NCI-H510A treated with DMSO at 0.1 percent for 48 hours (cell line): ENCODE measurements around the gene NLRP12.
"Not testable (repeated sequence)": the region's sequence is repeated elsewhere in the genome, so short reads cannot be mapped to it uniquely, and the experiment has no call there.

ENCODE experiments used
- DNase-seq: peaks from one replicate; lab custom pipeline; 2025; lab: John Stamatoyannopoulos, UW

Gene NLRP12

GRCh38 chr19:53838446-53838845, 14.3 kb upstream of the NLRP12 start:
- not testable (repeated sequence) for DNase-seq

- not testable (repeated sequence) for DNase-seq
Measured at GRCh38 chr19:53832861-53833260, 8.7 kb upstream of the NLRP12 start.

- no peak for DNase-seq
Measured at GRCh38 chr19:53828531-53828930, 4.4 kb upstream of the NLRP12 start.

GRCh38 chr19:53826876-53827275, 2.8 kb upstream of the NLRP12 start:
- no peak for DNase-seq

GRCh38 chr19:53823380-53824120, 564 bp downstream of the NLRP12 start:
- DNase-seq, result no peak

GRCh38 chr19:53819861-53820260, 4.3 kb downstream of the NLRP12 start:
- no peak for DNase-seq

GRCh38 chr19:53818756-53819155, 5.4 kb downstream of the NLRP12 start:
- no peak for DNase-seq

- DNase-seq, result no peak
Measured at GRCh38 chr19:53813996-53814395, 10.1 kb downstream of the NLRP12 start.

GRCh38 chr19:53812335-53812734, 11.8 kb downstream of the NLRP12 start:
- DNase-seq, result no peak

GRCh38 chr19:53810891-53811290, 13.2 kb downstream of the NLRP12 start:
- no peak for DNase-seq

- DNase-seq, result no peak
Measured at GRCh38 chr19:53810187-53810546, 13.9 kb downstream of the NLRP12 start.

- no peak for DNase-seq
Measured at GRCh38 chr19:53809518-53810186, 14.5 kb downstream of the NLRP12 start.

GRCh38 chr19:53808710-53809125, 15.4 kb downstream of the NLRP12 start:
- no peak for DNase-seq

GRCh38 chr19:53801257-53801656, 22.9 kb downstream of the NLRP12 start:
- DNase-seq, result no peak

- no peak for DNase-seq
Measured at GRCh38 chr19:53795019-53795418, 29.1 kb downstream of the NLRP12 start.

GRCh38 chr19:53792721-53793433, 31.2 kb downstream of the NLRP12 start:
- peak; percentile 1 for DNase-seq

GRCh38 chr19:53789708-53790678, 34.1 kb downstream of the NLRP12 start:
- no peak for DNase-seq

GRCh38 chr19:53787266-53787665, 36.8 kb downstream of the NLRP12 start:
- no peak for DNase-seq

- DNase-seq, result no peak
Measured at GRCh38 chr19:53786744-53787143, 37.4 kb downstream of the NLRP12 start.

- no peak for DNase-seq
Measured at GRCh38 chr19:53785196-53785889, 38.8 kb downstream of the NLRP12 start.

GRCh38 chr19:53782698-53783097, 41.4 kb downstream of the NLRP12 start:
- DNase-seq, result no peak
